Right lobe of liver (tissue), 6 donors: ENCODE measurements around the gene CRYBA2. TPM values are rescaled to one million over a fixed set of nuclear protein-coding genes. Genes with fewer than 3 reads are reported as not detected.

Experiments used
- ATAC-seq, 4 donors: fragments of 200-7000 bp; cut with Tn5 transposase; one replicate each; pipeline ENCODE4 v1.9.1; 2020; ENCODE audit warnings: mild to moderate bottlenecking in 4 of 4, moderate library complexity in 4 of 4
- DNase-seq, 3 donors: peaks; one replicate each; pipeline ENCODE4 v3.0.0-alpha.2; 2020
- H3K27ac ChIP-seq, 3 donors: fragments of 200-600 bp; one replicate each; pipeline ENCODE4 v1.8.0; 2022
- H3K27me3 ChIP-seq, 2 donors: fragments of 200-600 bp; one replicate each; pipeline ENCODE4 v1.8.0; 2022
- H3K36me3 ChIP-seq, 4 donors: fragments of 200-600 bp; sonication (generic) in 1 of 4; one replicate each; pipeline versions ENCODE4 v1.5.1 to v1.8.0; 2017 to 2022; ENCODE audit warnings: control low read depth in 1 of 4
- H3K4me1 ChIP-seq, 4 donors: fragments of 200-600 bp; sonication (generic) in 1 of 4; one replicate each; pipeline versions ENCODE4 v1.5.1 to v1.8.0; 2017 to 2022; ENCODE audit warnings: control low read depth in 1 of 4
- H3K4me3 ChIP-seq, 3 donors: fragments of 200-600 bp; one replicate each; pipeline ENCODE4 v1.8.0; 2022
- H3K9me3 ChIP-seq, 4 donors: fragments of 200-600 bp; sonication (generic) in 1 of 4; one replicate each; pipeline versions ENCODE4 v1.5.1 to v1.8.0; 2017 to 2022; ENCODE audit warnings: control low read depth in 1 of 4
- CTCF ChIP-seq, 4 donors: fragments of 200-600 bp in 3 of 4; fragments of 450-650 bp in 1 of 4; IDR thresholded peaks; one replicate each; pipeline versions ENCODE4 v1.5.1 to v1.8.0; 2016 to 2022; ENCODE audit warnings: antibody characterized with exemption in 4 of 4, mild to moderate bottlenecking in 2 of 4
- POLR2A ChIP-seq: fragments of 450-650 bp; IDR thresholded peaks from one replicate; pipeline ENCODE4 v1.6.1; 2017; ENCODE audit warnings: antibody characterized with exemption, mild to moderate bottlenecking
- WGBS: methylation state at CpG from one replicate; pipeline ENCODE4 v1.1.6; 2018; ENCODE audit warnings: low coverage, low lambda C conversion rate; ENCODE audit not compliant: insufficient coverage; ENCODE audit errors: missing lambda C conversion rate; 5-methylcytosine and 5-hydroxymethylcytosine counted together
- intact Hi-C, 2 donors: fragments of 100-400 bp; cut with DNase I; formaldehyde crosslinking; loops; one replicate each; pipeline versions ENCODE4 v1.11.2 to v1.14.1; 2022
- total RNA-seq, 6 experiments: library from RNA; depleted of rRNA in 2 of 6; stranded (reverse); fragments of >200 nt in 2 of 6; fragmentation: NEBNext Ultra II Directional in 3 of 6; extraction: Animal tissue kit (Norgen Biotek cat#: 25700) in 3 of 6; gene quantifications; one replicate each; pipeline versions ENCODE4 v1.1.0 to v1.2.4, GENCODE V29; 2016 to 2023
- donor health status: DM: no; HTN: yes; CAD: no.
- donor health status: DM: no; HTN: no; CAD: no.
- donor health status: DM: no; HTN: no; CAD: no.
- donor health status: DM: no; HTN: yes; CAD: no.
- donor health status: DM: no; HTN: yes; CAD: no.

Gene CRYBA2
- total RNA-seq, 6 experiments from 2014 or later = not detected

DNA sequence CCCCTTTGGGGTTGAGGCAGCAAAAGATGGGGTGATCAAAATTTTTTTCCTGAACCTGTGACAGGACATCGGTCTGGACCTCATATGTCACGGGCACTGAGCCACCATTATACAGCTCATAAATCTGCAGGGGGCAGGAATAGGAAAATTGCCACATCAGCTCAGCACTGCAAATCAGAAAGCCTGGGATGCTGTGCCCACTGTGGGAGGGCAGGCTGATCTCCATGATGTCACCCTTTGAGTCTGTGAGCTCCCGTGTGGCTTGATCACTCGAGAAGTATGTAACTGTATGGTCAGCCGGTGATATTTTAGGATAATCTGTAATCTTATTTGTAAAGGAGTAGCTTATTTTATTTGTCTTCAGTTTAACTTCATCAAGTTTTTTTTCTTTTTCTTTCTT, 17.7 kb upstream of the CRYBA2 start:
- Histone ChIP-seq H3K9me3 (no peaks in the 10 kb centered on the region), H3K36me3 (no peaks in the 10 kb centered on the region), H3K27ac (no peak overlapping the region), H3K4me3 (no peak overlapping the region), H3K27me3 (no peaks in the 10 kb centered on the region), H3K4me1 (no peaks in the 10 kb centered on the region)
- WGBS = 65% methylated on average over 3 of the region's 5 CpGs
- ATAC-seq (no peak), DNase-seq (no peak)
- TF ChIP-seq CTCF (IDR thresholded peaks at IDR 0.05) = no peak
- TF ChIP-seq POLR2A = no peak
- intact Hi-C loops = no loop called here

GRCh38 chr2:219010162-219010756, 17.0 kb upstream of the CRYBA2 start:
- no peaks in the 10 kb centered on the region for H3K36me3 ChIP-seq
- DNase-seq (no peak), ATAC-seq (peak; percentile 82 to 87 (median 84))
- no peak for TF ChIP-seq POLR2A
- TF ChIP-seq CTCF (IDR thresholded peaks at IDR 0.05) = peak; percentile 26 to 55 (median 50)
- no peaks in the 10 kb centered on the region for H3K27me3 ChIP-seq
- no peaks in the 10 kb centered on the region for H3K4me1 ChIP-seq
- intact Hi-C loops = no loop called here
- no peak overlapping the region for H3K27ac ChIP-seq
- H3K4me3 ChIP-seq = no peak overlapping the region
- 8% methylated on average over 2 of the region's 6 CpGs for WGBS
- H3K9me3 ChIP-seq = no peaks in the 10 kb centered on the region

DNA sequence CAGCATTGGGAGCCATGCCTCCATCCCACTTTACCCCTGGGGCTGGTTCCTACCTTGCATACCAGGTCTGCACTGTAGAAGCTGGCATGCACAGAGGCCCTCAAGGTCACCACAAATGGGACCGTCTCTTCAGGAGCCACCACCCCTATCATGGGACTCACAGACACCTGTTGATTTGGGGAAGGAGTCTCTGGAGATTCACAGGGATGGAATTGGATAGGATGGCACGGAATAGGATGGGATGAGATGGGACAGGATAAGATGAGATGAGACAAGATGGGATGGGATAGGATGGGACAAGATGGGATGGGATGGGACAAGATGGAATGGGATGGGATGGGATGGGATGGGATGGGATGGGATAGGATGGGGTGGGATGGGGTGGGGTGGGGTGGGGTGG, 16.1 kb upstream of the CRYBA2 start:
- intact Hi-C loops = no loop called here
- Histone ChIP-seq H3K9me3 (no peaks in the 10 kb centered on the region), H3K36me3 (no peaks in the 10 kb centered on the region), H3K27ac (no peak overlapping the region), H3K4me1 (no peaks in the 10 kb centered on the region), H3K27me3 (no peaks in the 10 kb centered on the region), H3K4me3 (no peak overlapping the region)
- 40% methylated on average over 2 of the region's 2 CpGs for WGBS
- no peak for DNase-seq
- TF ChIP-seq CTCF (IDR thresholded peaks at IDR 0.05) = no peak
- TF ChIP-seq POLR2A = no peak
- ATAC-seq = no peak

DNA sequence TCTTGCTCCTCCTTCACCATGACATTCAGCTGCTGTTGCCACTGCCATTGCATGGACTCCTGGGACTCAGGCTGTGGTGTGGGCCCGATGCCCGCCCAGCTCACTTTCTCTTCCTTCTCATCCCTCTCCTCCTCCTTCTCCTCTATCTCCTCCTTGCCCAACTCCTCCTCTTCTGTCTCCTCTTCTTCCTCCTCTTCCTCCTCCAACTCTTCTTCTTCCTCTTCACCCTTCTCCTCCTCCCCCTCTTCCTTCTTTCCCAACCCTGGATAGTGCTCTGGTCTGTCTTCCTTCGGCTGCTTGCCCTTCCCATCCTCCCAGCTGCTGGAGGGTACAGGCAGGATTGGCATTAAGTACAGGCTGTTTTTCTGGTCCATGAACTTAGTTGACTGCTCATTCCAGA, 10.8 kb upstream of the CRYBA2 start:
- TF ChIP-seq POLR2A = no peak
- TF ChIP-seq CTCF (IDR thresholded peaks at IDR 0.05) = no peak
- H3K4me1 ChIP-seq = peaks cover 0 to 17% (median 8%) of the 10 kb centered on the region in 4 donors
- no peak overlapping the region for H3K4me3 ChIP-seq
- DNase-seq (no peak), ATAC-seq (no peak)
- no peaks in the 10 kb centered on the region for H3K9me3 ChIP-seq
- intact Hi-C loops = no loop called here
- no peak overlapping the region for H3K27ac ChIP-seq
- no peaks in the 10 kb centered on the region for H3K36me3 ChIP-seq
- 97% methylated on average over 3 of the region's 3 CpGs for WGBS
- H3K27me3 ChIP-seq = no peaks in the 10 kb centered on the region

GRCh38 chr2:219003267-219003634, 10.0 kb upstream of the CRYBA2 start:
- WGBS = 17% methylated on average over 12 of the region's 20 CpGs
- TF ChIP-seq POLR2A (no peak), CTCF (IDR thresholded peaks at IDR 0.05) (no peak)
- H3K27ac ChIP-seq = no peak overlapping the region
- DNase-seq (no peak), ATAC-seq (no peak)
- H3K4me3 ChIP-seq = peak overlapping the region in 2 of 3 donors; percentile 49 to 53
- intact Hi-C loops = no loop called here
- no peaks in the 10 kb centered on the region for H3K36me3 ChIP-seq
- no peaks in the 10 kb centered on the region for H3K27me3 ChIP-seq
- peaks cover 0 to 17% (median 8%) of the 10 kb centered on the region in 4 donors for H3K4me1 ChIP-seq
- no peaks in the 10 kb centered on the region for H3K9me3 ChIP-seq
